ENCODE measurements around the gene TIMELESS.

DNA sequence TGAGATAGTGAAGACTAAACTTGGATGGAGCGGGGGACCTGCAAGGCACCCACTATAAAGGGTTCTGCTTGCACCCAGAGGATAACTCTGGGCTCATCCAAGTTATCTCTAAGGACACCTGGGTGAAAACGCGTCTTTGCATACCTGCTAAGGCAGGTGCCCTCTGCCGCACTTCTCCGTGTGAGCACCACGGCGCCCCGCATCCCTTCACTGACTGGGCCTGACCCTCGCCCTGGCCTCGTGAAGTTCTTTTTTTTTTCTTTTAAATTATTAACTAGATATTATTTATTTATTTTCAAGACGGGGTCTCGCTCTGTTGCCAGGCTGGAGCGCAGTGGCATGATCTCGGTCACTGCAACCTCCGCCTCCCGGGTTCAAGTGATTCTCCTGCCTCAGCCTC, 66.6 kb downstream of the TIMELESS start:
- TF ChIP-seq POLR2A (IDR thresholded peaks at IDR 0.05) = no peak
- TF ChIP-seq, protein P1, sequence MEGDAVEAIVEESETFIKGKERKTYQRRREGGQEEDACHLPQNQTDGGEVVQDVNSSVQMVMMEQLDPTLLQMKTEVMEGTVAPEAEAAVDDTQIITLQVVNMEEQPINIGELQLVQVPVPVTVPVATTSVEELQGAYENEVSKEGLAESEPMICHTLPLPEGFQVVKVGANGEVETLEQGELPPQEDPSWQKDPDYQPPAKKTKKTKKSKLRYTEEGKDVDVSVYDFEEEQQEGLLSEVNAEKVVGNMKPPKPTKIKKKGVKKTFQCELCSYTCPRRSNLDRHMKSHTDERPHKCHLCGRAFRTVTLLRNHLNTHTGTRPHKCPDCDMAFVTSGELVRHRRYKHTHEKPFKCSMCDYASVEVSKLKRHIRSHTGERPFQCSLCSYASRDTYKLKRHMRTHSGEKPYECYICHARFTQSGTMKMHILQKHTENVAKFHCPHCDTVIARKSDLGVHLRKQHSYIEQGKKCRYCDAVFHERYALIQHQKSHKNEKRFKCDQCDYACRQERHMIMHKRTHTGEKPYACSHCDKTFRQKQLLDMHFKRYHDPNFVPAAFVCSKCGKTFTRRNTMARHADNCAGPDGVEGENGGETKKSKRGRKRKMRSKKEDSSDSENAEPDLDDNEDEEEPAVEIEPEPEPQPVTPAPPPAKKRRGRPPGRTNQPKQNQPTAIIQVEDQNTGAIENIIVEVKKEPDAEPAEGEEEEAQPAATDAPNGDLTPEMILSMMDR (IDR thresholded peaks at IDR 0.05) = no peak

Data from esophagus squamous epithelium (tissue), 4 donors.